Neural progenitor cell (in vitro differentiated cells): ENCODE results near the gene THRA. TPM values are rescaled to one million over a fixed set of nuclear protein-coding genes. Genes with fewer than 3 reads are reported as not detected.

Experiments
- DNase-seq: peaks from one replicate; pipeline ENCODE4 v3.0.0-alpha.2; 2016; ENCODE audit warnings: low spot score
- H2AFZ ChIP-seq: fragments of 200-600 bp; sonication (generic); replicated peaks from 2 replicates; pipeline ENCODE4 v1.6.1; 2016; ENCODE audit warnings: antibody characterized with exemption
- H3F3A ChIP-seq: fragments of 200-600 bp; sonication (generic); 2 replicates; pipeline ENCODE4 v1.6.1; 2016; ENCODE audit warnings: antibody characterized with exemption, low read depth
- H3K27ac ChIP-seq: fragments of 200-600 bp; sonication (generic); 2 replicates; pipeline ENCODE4 v1.5.1; 2016; ENCODE audit warnings: mild to moderate bottlenecking
- H3K27me3 ChIP-seq: fragments of 200-600 bp; sonication (generic); 2 replicates; pipeline ENCODE4 v1.6.1; 2016; ENCODE audit warnings: mild to moderate bottlenecking, moderate library complexity
- H3K36me3 ChIP-seq: fragments of 200-600 bp; sonication (generic); 2 replicates; pipeline ENCODE4 v1.5.1; 2016
- H3K4me1 ChIP-seq: fragments of 200-600 bp; sonication (generic); 2 replicates; pipeline ENCODE4 v1.6.1; 2016; ENCODE audit warnings: mixed run types
- H3K4me2 ChIP-seq: fragments of 200-600 bp; sonication (generic); 2 replicates; pipeline ENCODE4 v1.6.1; 2016
- H3K4me3 ChIP-seq: fragments of 200-600 bp; sonication (generic); 2 replicates; pipeline ENCODE4 v1.5.1; 2016
- H3K79me2 ChIP-seq: fragments of 200-600 bp; sonication (generic); 2 replicates; pipeline ENCODE4 v1.6.1; 2016; ENCODE audit warnings: low read depth
- H3K9ac ChIP-seq: fragments of 200-600 bp; sonication (generic); 2 replicates; pipeline ENCODE4 v1.6.1; 2016
- H3K9me3 ChIP-seq: fragments of 200-600 bp; sonication (generic); 2 replicates; pipeline ENCODE4 v1.5.1; 2016; ENCODE audit warnings: low read depth
- H4K20me1 ChIP-seq: fragments of 200-600 bp; sonication (generic); 2 replicates; pipeline ENCODE4 v1.6.1; 2016; ENCODE audit warnings: low read depth
- H3K27ac Mint-ChIP-seq: 3 replicates; pipeline ENCODE4 v1.8.0; 2021; ENCODE audit warnings: mixed read lengths
- H3K27me3 Mint-ChIP-seq: 2 replicates; pipeline ENCODE4 v1.8.0; 2022; ENCODE audit warnings: low read depth, mild to moderate bottlenecking, inconsistent platforms, moderate library complexity, mixed read lengths; ENCODE audit not compliant: insufficient read depth
- H3K36me3 Mint-ChIP-seq: 3 replicates; pipeline ENCODE4 v1.8.0; 2021; ENCODE audit warnings: mixed read lengths
- H3K4me1 Mint-ChIP-seq: 3 replicates; pipeline ENCODE4 v1.8.0; 2021; ENCODE audit warnings: mixed read lengths
- H3K4me3 Mint-ChIP-seq: 3 replicates; pipeline ENCODE4 v1.8.0; 2021; ENCODE audit warnings: mild to moderate bottlenecking, moderate library complexity, mixed read lengths
- H3K9me3 Mint-ChIP-seq: 3 replicates; pipeline ENCODE4 v1.8.0; 2020; ENCODE audit warnings: mixed read lengths
- EZH2 ChIP-seq: fragments of 200-600 bp; sonication (generic); IDR thresholded peaks from 2 replicates; pipeline ENCODE4 v1.6.1; 2017; ENCODE audit warnings: antibody characterized with exemption, mild to moderate bottlenecking, moderate library complexity
- EZH2phosphoT487 ChIP-seq: fragments of 200-600 bp; sonication (generic); IDR thresholded peaks from 2 replicates; pipeline ENCODE4 v1.6.1; 2017; ENCODE audit warnings: antibody characterized with exemption
- total RNA-seq: library from RNA; depleted of rRNA; stranded (reverse); fragments of >200 nt; gene quantifications from 2 replicates; pipeline ENCODE4 v1.2.3, GENCODE V29; 2015; ENCODE audit warnings: low replicate concordance
- TF ChIP-seq, protein P1 (sequence below): fragments of 200-600 bp; sonication (generic); IDR thresholded peaks from 2 replicates; pipeline ENCODE4 v1.5.1; 2017; ENCODE audit warnings: antibody characterized with exemption, mild to moderate bottlenecking

The THRA gene, protein sequence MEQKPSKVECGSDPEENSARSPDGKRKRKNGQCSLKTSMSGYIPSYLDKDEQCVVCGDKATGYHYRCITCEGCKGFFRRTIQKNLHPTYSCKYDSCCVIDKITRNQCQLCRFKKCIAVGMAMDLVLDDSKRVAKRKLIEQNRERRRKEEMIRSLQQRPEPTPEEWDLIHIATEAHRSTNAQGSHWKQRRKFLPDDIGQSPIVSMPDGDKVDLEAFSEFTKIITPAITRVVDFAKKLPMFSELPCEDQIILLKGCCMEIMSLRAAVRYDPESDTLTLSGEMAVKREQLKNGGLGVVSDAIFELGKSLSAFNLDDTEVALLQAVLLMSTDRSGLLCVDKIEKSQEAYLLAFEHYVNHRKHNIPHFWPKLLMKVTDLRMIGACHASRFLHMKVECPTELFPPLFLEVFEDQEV
- total RNA-seq: 14.5 and 20.8 TPM in 2 replicates

DNA sequence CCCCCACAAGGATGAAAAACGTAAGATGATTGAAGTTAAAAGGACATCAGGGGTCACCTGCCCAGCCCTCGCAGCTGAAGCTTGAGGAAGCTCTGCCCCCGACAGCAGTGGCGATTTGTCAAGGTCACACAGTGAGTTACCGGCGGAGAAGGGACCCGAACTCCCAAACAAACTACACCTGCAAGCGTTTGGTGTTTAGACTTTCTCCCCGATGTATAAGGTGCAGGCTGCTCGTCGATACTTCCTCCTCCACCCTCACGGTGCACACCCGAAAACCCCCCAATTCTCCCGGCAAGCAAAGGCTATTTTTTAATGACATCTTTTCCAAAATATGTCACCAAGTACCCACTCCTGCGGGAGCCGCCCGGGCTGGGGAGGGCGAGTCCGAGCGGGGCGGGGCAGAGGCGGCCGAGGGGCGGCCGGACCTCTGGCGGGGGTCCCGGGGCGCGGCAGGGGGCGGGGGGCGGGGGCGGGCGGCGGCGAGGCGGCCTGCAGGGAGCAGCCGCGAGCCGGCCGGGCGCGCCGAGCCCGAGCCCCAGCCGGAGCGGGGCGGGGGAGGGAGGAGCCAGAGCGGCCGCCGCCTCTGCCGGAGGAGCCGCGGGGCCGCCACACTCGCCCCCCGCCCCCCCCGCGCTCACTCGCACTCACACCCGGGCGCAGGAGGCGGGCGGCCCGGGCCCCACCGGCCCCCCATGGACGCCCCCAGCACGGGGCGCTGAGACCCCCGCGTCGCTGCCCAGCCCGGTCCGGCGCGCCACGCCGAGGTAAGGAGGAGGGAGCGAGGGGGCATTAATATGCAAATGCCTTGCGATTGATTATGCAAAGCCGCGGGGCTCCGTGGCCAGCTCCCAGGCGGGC lies at the start of gene THRA:
THRA (plus strand) TSS at position 637 of the 858 bp plus-strand sequence. CDS start 11,524 bp downstream, outside the sequence.
- H3K4me2 ChIP-seq: peak within 1 kb of the TSS; percentile 95
- H3K36me3 Mint-ChIP-seq: no peaks in the 10 kb centered on the region
- peaks cover 19% of the 10 kb centered on the region for H3K79me2 ChIP-seq
- peaks cover 39% of the 10 kb centered on the region for H3K4me1 ChIP-seq
- H3K4me3 ChIP-seq: peak within 1 kb of the TSS; percentile 98
- H3K27ac Mint-ChIP-seq: peak within 1 kb of the TSS; percentile 66
- H3K9ac ChIP-seq: peak within 1 kb of the TSS; percentile 79
- no peaks in the 10 kb centered on the region for H3K9me3 ChIP-seq
- peaks cover 13% of the 10 kb centered on the region for H3K27me3 Mint-ChIP-seq
- H3K4me1 Mint-ChIP-seq: peaks cover 62% of the 10 kb centered on the region
- peak; percentile 90 for DNase-seq
- peaks cover 7% of the 10 kb centered on the region for H4K20me1 ChIP-seq
- H3K9me3 Mint-ChIP-seq: no peaks in the 10 kb centered on the region
- H3K36me3 ChIP-seq: no peaks in the 10 kb centered on the region
- TF ChIP-seq EZH2 (no peak), EZH2phosphoT487 (no peak)
- TF ChIP-seq, protein P1, sequence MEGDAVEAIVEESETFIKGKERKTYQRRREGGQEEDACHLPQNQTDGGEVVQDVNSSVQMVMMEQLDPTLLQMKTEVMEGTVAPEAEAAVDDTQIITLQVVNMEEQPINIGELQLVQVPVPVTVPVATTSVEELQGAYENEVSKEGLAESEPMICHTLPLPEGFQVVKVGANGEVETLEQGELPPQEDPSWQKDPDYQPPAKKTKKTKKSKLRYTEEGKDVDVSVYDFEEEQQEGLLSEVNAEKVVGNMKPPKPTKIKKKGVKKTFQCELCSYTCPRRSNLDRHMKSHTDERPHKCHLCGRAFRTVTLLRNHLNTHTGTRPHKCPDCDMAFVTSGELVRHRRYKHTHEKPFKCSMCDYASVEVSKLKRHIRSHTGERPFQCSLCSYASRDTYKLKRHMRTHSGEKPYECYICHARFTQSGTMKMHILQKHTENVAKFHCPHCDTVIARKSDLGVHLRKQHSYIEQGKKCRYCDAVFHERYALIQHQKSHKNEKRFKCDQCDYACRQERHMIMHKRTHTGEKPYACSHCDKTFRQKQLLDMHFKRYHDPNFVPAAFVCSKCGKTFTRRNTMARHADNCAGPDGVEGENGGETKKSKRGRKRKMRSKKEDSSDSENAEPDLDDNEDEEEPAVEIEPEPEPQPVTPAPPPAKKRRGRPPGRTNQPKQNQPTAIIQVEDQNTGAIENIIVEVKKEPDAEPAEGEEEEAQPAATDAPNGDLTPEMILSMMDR: no peak
- no peak within 1 kb of the TSS for H3K27ac ChIP-seq
- peak within 1 kb of the TSS; percentile 83 for H2AFZ ChIP-seq
- peaks cover 11% of the 10 kb centered on the region for H3K27me3 ChIP-seq
- H3K4me3 Mint-ChIP-seq: peak within 1 kb of the TSS; percentile 95
- peaks cover 22% of the 10 kb centered on the region for H3F3A ChIP-seq

DNA sequence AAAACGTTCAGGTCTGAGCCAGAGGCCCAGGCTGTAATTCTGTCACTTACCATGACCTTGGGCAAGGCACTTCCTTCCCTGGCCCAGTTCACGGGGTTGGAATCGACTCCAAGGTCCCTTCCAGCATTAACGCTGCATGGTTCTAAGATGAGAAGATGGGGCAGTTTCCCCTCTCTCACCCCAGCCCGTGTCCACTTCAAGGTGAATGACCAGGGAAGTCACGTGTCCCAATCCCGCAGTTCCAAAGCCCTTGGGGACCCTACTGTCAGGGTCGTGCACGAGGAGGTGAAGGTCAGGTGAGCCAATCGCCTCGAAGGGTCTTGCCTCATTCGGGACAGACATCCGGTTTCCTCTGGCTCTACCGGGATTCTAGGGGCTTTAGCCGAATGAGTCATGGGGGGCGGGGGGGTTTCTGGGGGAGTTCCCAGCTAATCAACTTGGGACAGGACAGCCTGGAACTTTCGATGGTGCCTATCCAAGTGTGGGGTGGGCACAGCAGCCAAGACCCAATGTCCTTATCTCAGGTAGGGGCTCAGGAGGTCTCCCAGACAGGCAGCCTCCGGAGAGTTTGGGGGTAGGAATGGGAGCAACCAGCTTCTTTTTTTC lies 48.3 kb upstream of the THRA start:
- H3K4me3 ChIP-seq: no peak overlapping the region
- H3K27me3 ChIP-seq: no peaks in the 10 kb centered on the region
- Mint-ChIP-seq H3K9me3 (no peaks in the 10 kb centered on the region), H3K27me3 (peaks cover 2% of the 10 kb centered on the region), H3K4me3 (no peak overlapping the region), H3K4me1 (peaks cover 38% of the 10 kb centered on the region), H3K36me3 (peaks cover 4% of the 10 kb centered on the region), H3K27ac (no peak overlapping the region)
- H3F3A ChIP-seq: peaks cover 18% of the 10 kb centered on the region
- H3K4me1 ChIP-seq: peaks cover 30% of the 10 kb centered on the region
- no peak for DNase-seq
- no peaks in the 10 kb centered on the region for H3K36me3 ChIP-seq
- TF ChIP-seq, protein P1: no peak
- no peak overlapping the region for H3K27ac ChIP-seq
- peak overlapping the region; percentile 55 for H3K4me2 ChIP-seq
- no peak overlapping the region for H3K9ac ChIP-seq
- H3K79me2 ChIP-seq: no peaks in the 10 kb centered on the region
- peak overlapping the region; percentile 13 for H2AFZ ChIP-seq
- peaks cover 4% of the 10 kb centered on the region for H4K20me1 ChIP-seq
- H3K9me3 ChIP-seq: no peaks in the 10 kb centered on the region

DNA sequence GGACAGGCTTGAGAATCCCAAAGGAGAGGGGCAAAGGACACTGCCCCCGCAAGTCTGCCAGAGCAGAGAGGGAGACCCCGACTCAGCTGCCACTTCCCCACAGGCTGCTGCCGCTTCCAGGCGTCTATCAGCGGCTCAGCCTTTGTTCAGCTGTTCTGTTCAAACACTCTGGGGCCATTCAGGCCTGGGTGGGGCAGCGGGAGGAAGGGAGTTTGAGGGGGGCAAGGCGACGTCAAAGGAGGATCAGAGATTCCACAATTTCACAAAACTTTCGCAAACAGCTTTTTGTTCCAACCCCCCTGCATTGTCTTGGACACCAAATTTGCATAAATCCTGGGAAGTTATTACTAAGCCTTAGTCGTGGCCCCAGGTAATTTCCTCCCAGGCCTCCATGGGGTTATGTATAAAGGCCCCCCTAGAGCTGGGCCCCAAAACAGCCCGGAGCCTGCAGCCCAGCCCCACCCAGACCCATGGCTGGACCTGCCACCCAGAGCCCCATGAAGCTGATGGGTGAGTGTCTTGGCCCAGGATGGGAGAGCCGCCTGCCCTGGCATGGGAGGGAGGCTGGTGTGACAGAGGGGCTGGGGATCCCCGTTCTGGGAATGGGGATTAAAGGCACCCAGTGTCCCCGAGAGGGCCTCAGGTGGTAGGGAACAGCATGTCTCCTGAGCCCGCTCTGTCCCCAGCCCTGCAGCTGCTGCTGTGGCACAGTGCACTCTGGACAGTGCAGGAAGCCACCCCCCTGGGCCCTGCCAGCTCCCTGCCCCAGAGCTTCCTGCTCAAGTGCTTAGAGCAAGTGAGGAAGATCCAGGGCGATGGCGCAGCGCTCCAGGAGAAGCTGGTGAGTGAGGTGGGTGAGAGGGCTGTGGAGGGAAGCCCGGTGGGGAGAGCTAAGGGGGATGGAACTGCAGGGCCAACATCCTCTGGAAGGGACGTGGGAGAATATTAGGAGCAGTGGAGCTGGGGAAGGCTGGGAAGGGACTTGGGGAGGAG lies 47.5 kb upstream of the THRA start, which contains the start of gene CSF3:
CSF3 (plus strand) TSS at position 436 of the 993 bp plus-strand sequence; CDS start at position 471, 35 bp downstream.
- Histone ChIP-seq H3K9me3 (no peaks in the 10 kb centered on the region), H3K27me3 (no peaks in the 10 kb centered on the region), H3F3A (peaks cover 21% of the 10 kb centered on the region), H3K79me2 (no peaks in the 10 kb centered on the region), H3K4me3 (no peak within 1 kb of the TSS), H4K20me1 (peaks cover 4% of the 10 kb centered on the region), H3K36me3 (no peaks in the 10 kb centered on the region), H3K4me1 (peaks cover 31% of the 10 kb centered on the region), H3K4me2 (peak within 1 kb of the TSS; percentile 55), H3K27ac (no peak within 1 kb of the TSS), H3K9ac (no peak within 1 kb of the TSS), H2AFZ (peak within 1 kb of the TSS; percentile 13)
- no peak within 1 kb of the TSS for H3K4me3 Mint-ChIP-seq
- peak; percentile 53 for DNase-seq
- H3K27me3 Mint-ChIP-seq: peaks cover 2% of the 10 kb centered on the region
- TF ChIP-seq EZH2: no peak
- TF ChIP-seq, protein P1: no peak
- no peak for TF ChIP-seq EZH2phosphoT487
- H3K4me1 Mint-ChIP-seq: peaks cover 38% of the 10 kb centered on the region
- H3K27ac Mint-ChIP-seq: peak within 1 kb of the TSS; percentile 46
- H3K36me3 Mint-ChIP-seq: peaks cover 4% of the 10 kb centered on the region
- H3K9me3 Mint-ChIP-seq: no peaks in the 10 kb centered on the region
